Left renal pelvis (tissue), 4 donors: ENCODE measurements around the gene TOX2. TPM values are rescaled to one million over a fixed set of nuclear protein-coding genes. Genes with fewer than 3 reads are reported as not detected.

Source experiments
- DNase-seq, 4 donors: peaks; one replicate each; pipeline ENCODE4 v3.0.0-alpha.2; 2013; ENCODE audit warnings: low read depth in 4 of 4, low spot score in 3 of 4
- polyA plus RNA-seq, 4 donors: library from polyadenylated mRNA; unstranded; fragments of 120-200 nt; gene quantifications; one replicate each; pipeline ENCODE4 v1.2.1, GENCODE V29; 2013; ENCODE audit not compliant: insufficient read length in 4 of 4

TOX2 gene
- polyA plus RNA-seq, 4 donors, result 1.2 to 5.3 (median 4.2) TPM

DNA sequence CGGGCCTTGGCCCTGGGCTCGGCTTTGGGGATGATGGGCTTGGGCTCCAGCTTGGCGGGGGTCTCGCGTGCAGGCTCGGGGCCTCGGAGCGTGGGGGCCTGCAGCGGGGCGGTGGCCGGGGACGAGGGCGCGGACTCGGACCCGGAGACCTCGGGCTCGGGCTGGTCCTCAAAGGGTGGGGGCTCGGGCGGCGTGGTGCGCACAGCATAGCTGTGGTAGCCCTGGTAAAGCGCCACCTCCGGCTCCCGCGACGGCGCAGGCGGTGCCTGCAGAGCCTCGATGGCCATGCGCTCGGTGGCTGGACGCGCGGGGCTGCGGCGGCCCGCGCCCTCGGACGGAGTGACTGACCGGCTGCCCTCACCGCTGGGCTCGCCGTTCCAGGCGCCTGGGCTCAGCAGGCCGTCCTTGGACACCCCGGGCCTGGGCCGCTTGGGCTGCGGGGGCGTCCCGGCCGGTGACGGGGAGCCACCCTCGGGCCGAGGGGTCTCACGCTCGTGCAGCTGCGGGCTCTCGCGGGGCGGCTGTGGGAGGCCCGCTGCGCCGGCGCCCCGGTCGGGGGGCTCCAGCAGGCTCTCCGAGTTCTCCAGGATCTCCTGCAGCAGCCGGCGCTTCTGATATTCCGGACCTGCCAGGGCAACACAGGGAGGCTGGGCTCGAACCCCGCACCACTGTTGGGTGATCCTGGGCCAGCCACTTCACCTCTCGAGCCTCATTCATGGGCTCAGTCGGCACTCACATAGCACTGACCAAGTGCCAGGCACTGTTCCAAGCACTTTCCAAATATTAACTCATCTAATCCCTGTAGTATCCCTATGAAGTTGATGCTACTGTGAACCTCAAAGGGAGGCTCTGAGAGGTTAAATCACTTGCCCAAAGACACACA, 201.4 kb downstream of the TOX2 start:
- DNase-seq, result no peak

DNA sequence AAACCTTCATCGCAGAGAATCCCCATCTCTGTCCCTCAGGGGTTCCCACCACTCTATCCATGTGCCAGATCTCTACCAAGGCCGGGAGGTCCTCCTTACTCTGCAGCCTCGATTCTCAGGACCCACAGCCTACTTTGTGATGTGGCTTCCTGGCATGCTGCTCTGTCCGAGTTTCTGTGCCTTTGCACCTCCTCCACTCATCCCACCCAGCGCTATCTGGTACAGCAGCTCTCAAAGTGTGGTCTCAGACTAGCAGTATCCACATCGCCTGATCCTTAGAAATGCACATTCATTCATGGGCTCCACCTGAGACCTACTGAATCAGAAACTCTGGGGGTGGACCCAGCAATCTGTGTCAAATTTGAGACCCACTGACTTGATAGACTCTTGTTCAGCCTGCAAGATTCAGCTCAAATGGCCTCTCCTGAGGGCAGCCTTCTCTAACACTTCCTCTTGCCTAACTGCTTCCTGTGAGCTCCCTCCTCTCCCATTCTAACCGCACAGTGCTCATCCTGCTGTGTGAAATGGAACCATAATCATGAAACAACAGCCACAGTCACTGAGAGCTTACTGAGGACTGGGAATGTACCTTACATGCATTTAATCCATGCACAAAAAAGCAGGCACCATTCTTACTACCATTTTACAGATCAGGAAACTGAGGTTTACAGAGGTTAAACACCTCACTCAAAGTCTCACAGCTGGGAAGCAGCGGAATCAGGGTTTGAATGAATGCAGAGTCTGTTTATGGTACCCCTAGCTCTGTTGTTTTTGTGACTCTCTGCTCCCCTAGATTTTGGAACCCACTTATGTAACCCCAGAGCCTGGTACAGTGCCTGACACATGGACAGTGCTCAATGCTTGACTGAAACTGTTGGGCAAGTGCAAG, 202.9 kb downstream of the TOX2 start:
- DNase-seq, result no peak

- DNase-seq, result no peak
Measured at GRCh38 chr20:44118185-44119033, 203.8 kb downstream of the TOX2 start.

Other genes starting within 250 kb of the TOX2 start
- gene MYBL2, start 247.7 kb upstream of the TOX2 start, polyA plus RNA-seq, result 10 to 100 TPM; 19.2 to 27.5 (median 25.1) TPM
- gene GTSF1L, start 187.8 kb upstream of the TOX2 start, polyA plus RNA-seq, result not detected